Measurements from ENCODE around the gene SEZ6L. TPM values are rescaled to one million over a fixed set of nuclear protein-coding genes. Genes with fewer than 3 reads are reported as not detected.

Gene SEZ6L
- not detected for total RNA-seq

- CTCF ChIA-PET, result no interaction called here
- POLR2A ChIA-PET, result no interaction called here
Measured at GRCh38 chr22:26169315-26170111, at the start of gene SEZ6L. SEZ6L (plus strand) TSS chr22:26169462; CDS start chr22:26169670, 208 bp downstream.

DNA sequence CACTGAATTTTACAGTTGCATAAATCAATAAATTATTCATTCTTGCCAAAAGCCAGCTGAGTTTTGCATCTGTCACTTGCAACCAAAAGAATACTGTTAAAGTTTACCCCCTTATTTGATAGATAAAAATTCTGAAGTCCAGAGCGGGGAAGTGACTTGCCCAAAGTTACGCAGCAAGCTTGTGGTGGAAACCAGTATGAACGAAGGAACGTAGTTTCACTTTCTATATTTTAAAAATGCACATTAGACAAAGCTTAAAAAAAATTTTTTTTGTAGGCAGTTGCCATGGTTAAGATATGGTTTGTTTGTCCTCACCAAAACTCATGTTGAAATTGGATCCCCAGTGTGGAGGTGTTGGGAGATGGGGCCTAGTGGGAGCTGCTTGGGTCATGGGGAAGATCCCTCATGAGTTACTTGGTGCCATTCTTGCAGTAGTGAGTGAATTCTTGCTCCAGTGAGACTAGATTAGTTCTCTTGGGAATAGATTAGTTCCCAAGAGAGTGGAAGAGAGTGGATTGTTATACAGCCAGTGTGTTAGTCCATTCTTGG, 46.3 kb upstream of the SEZ6L start:
- POLR2A ChIA-PET, result no interaction called here
- CTCF ChIA-PET, result no interaction called here

GRCh38 chr22:26124991-26125725, 44.1 kb upstream of the SEZ6L start:
- POLR2A ChIA-PET, result no interaction called here
- CTCF ChIA-PET, result no interaction called here

DNA sequence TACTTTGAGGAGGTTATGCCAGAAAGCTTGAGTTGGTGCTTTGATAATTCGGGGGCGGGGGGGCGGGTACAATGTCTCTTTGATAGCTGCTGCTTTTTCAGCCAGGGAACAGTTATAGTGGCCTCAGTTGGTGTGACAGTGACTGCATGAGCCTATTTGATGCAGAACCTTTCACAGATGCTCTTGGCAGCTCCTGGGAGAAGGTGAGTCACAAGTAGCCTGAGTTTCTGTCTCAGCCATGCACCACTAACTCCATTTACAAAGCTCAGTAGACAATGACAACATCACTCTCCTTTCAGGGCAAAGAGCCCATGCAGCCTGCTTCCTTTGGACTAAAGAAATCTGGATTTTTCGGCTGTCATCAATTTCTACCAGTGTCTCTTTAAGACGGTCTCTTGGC, 42.1 kb upstream of the SEZ6L start:
- ChIA-PET POLR2A (interaction anchor here (0.6 kb wide), 1 partner anchor 22 kb away, joined by 3 read pairs; no protein-coding TSS in a partner anchor), CTCF (no interaction called here)

- ChIA-PET POLR2A (interaction anchor here (0.6 kb wide), 1 partner anchor 22 kb away, joined by 3 read pairs; no protein-coding TSS in a partner anchor), CTCF (no interaction called here)
Measured at GRCh38 chr22:26127556-26127955, 41.7 kb upstream of the SEZ6L start.

- POLR2A ChIA-PET, result no interaction called here
- CTCF ChIA-PET, result no interaction called here
Measured at GRCh38 chr22:26131589-26132154, 37.6 kb upstream of the SEZ6L start.

DNA sequence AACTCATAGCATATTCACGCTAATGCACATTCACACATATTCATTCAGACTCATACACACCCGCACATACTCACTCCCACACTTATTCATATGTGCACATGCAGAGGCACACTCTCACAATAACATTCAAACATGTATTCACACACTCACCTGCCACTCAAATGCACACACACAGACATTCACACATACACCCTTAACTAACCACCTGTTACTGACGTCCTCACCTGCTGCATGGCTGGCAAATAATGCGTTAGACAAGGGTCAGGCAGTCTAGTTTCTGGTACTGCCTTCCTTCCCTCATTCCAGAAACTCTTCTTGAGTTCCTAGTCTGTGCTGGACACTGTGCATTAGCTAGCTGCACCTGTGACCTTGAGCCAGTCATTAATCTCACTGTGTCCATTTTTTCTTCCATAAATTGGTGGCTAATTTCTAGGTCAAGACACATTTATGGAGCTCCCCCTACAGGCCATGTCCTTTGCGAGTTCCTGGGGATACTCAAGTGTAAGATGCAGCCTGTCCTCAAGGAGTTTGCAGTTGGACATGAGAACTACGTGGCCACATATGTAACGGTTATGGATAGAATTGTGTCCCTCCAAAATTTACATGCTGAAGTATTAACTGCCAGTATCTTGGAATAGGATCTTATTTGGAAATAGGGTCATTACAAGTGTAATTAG, 34.5 kb upstream of the SEZ6L start:
- ChIA-PET POLR2A (no interaction called here), CTCF (no interaction called here)

GRCh38 chr22:26135806-26136205, 33.5 kb upstream of the SEZ6L start:
- CTCF ChIA-PET, result no interaction called here

DNA sequence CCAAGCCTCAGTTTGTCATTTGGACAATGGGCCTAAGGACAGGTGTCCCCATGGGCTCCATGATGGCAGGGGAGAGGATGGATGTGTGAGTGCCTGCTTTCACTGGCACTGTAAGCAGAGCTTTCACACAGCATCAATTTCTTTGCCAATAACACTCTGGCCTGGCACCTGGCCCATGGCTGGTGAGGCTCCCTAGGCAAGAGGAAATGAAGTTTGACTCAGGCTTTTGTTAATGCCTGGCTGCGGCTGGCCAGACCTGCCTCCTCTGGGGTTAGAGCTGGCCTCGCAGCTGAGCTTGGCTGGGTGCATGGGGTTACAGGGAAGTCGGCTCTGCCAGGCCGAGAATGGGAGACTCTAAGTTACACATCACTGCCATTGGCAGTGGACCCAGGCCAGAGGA, 30.0 kb upstream of the SEZ6L start:
- ChIA-PET CTCF (no interaction called here), POLR2A (no interaction called here)

More at GRCh38 chr22:26135806-26136205, 33.5 kb upstream of the SEZ6L start:
- POLR2A ChIA-PET, result no interaction called here

GRCh38 chr22:26141831-26142230, 27.4 kb upstream of the SEZ6L start:
- POLR2A ChIA-PET, result no interaction called here

DNA sequence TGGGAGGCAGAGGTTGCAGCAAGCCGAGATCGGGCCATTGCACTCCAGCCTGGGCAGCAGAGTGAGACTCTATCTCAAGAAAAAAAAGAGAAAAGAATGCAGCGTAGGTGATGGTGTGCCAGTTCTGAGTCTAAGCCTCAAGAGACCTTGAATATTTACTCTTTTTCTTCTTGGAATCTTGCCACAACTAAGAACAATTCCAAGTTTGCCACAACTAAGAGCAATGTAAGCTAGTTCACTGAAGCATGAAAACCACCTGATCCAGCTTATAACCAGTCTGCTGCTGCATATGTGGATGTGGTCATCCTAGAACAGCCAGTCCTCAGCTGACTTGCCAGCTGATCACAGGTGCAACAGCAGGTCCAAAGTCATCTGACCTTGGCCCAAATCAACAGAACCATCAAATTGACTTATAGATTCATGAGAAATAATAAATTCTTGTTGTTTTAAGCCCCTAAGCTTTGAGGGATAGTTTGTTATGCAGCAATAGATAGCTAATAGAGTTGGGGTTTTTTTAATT, 25.4 kb upstream of the SEZ6L start:
- ChIA-PET POLR2A (no interaction called here), CTCF (no interaction called here)

More at GRCh38 chr22:26141831-26142230, 27.4 kb upstream of the SEZ6L start:
- CTCF ChIA-PET, result no interaction called here

DNA sequence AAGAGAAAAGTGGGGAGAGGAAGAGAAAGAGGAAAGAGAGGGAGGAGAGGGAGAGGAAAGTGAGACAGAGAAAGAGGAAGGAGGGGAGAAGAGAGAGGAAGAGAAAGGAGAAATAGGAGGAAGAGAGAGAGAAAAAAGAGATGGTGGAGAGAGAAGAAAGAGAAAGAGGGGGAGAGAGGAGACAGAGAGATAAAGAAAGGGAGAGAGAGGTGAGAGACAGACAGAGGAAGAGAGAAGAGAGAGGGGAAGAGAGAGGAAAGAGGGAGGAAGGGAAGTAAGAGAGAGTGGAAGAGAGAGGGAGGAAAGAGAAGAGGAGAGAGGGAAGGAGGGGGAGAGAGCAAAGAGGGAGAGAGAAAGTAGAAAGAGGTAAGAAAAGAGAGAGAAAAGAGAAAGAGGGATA, 9.4 kb upstream of the SEZ6L start:
- ChIA-PET CTCF (no interaction called here), POLR2A (no interaction called here)

GRCh38 chr22:26161746-26162145, 7.5 kb upstream of the SEZ6L start:
- POLR2A ChIA-PET, result no interaction called here

GRCh38 chr22:26162926-26163325, 6.3 kb upstream of the SEZ6L start:
- POLR2A ChIA-PET, result no interaction called here
- CTCF ChIA-PET, result no interaction called here

More at GRCh38 chr22:26161746-26162145, 7.5 kb upstream of the SEZ6L start:
- CTCF ChIA-PET, result no interaction called here

GRCh38 chr22:26164174-26164573, 5.1 kb upstream of the SEZ6L start:
- CTCF ChIA-PET, result no interaction called here
- POLR2A ChIA-PET, result no interaction called here

DNA sequence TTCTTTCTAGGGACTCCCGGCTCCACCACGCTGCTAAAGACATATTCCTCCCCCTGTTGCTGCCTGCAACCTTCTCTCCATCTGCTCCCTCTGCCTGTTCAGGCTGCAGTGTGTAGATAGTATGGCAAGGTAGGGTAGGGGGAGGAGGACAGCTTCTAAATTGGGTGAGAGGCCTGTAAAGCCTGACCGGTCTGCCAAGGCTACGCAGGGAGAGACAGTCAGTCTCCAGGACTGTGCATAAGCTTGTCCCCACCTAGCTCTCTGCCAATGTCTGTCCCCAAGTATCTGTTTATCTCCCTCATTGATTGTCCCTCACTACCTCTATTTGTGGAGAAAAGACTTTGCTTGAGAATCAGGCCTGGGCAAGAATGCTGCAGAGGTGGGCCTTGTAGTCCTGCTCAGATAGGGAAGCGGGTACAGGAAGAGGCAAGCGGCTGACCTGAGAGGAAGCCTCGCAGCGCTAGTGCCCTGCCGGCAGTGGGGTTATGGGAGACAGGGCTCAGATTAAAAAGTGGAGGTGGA, 871 bp upstream of the SEZ6L start:
- ChIA-PET POLR2A (no interaction called here), CTCF (no interaction called here)

GRCh38 chr22:26168939-26169314, 335 bp upstream of the SEZ6L start:
- POLR2A ChIA-PET, result no interaction called here

GRCh38 chr22:26170112-26170492, 840 bp downstream of the SEZ6L start:
- ChIA-PET CTCF (no interaction called here), POLR2A (no interaction called here)

More at GRCh38 chr22:26168939-26169314, 335 bp upstream of the SEZ6L start:
- CTCF ChIA-PET, result no interaction called here

- ChIA-PET CTCF (no interaction called here), POLR2A (no interaction called here)
Measured at GRCh38 chr22:26170795-26171580, 1.7 kb downstream of the SEZ6L start.

Measured in activated CD8-positive, alpha-beta memory T cell treated with anti-CD3 and anti-CD28 coated beads for 36 hours (primary cell).